H54 (cell line): Measurements from ENCODE around the gene PARVG.

Experiments
- DNase-seq: peaks from one replicate; pipeline ENCODE4 v3.0.0; 2011; ENCODE audit warnings: low spot score, mixed read lengths; ENCODE audit not compliant: insufficient read length
- FAIRE-seq: peaks from 3 replicates; lab custom pipeline; 2011; peaks lifted over from hg19 to GRCh38; lab: Jason Lieb, UNC
- POLR2A ChIP-seq: IDR thresholded peaks from 2 replicates; pipeline ENCODE4 v1.6.1; 2011; ENCODE audit warnings: low read depth, mild to moderate bottlenecking, low read length

Gene PARVG

DNA sequence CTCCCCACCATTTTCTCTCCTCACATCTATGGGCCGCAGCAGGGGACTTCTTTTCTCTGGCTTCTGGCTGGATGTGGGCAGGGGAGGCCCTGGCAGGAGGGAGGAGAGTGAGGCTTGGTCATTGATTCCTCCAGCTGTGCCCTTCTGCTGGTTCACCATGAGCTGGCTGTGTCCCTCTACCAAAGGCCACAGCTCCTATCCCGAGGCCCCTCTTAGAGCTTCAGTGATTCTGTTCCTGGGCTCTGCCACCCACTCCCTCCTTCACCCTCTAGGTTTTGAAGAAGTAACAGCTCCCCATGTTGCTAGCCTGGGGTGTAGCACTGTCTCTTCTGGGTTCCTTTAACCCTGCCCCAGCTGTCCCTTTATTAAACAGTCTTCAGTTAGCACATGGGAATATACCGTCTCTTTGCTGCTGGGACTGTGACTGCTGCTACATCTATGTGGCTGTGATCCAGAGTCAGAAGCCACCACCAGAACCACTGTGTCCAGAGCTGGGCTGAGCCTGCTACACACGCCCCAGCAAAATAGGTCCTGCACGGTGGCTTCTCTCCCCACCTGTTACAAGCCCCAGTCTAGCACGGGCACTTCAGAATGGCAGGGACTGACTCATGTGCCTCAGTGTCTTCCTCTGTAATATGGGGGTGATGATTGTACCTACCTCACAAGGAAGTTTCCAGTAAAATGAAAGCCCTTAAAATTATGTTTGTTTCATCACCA lies 578 bp upstream of the PARVG start:
- DNase-seq (no peak), FAIRE-seq (no peak)
- no peak for TF ChIP-seq POLR2A

DNA sequence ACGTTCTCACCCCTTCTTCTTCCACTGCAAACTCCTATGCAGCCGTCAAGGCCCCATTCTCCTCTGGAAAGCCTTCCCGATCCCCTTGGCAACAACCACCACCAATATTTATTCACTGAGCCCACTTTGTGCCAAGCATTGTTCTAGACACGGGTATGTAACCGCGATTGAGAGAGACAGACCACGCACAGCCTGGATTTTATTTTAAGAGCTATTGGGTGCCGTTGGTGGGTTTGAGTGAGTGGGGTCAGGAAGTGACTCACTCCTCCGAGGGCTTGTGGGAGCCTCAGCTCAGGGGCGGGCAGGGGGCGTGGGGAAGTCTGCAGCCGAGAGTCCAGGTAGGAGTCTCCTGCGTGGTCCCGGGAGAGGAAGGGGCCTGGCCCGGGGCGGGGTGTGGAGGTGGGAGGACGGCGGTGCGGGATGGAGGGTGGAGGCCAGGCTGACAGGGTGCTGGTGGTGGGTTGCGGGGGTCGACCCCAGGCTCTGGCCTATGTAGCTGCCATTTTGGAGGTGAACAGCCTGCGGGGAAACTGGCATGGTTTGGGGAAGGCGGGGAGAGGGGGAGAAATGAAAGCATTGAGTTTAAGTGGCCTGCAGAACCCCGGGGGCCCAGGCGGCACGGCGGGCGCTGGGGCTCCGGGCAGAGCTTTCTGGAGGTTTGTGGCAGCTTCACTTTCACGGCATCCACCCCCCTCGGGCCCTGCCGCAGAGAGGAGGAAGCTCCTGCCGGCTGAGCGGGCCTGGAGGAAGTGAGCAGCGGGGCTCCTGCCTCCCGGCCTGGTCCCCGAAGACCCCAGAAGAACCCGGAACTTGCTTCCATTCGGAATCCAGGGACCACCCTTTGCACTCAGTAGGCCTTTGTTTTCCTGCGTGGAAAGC lies 547 bp downstream of the PARVG start:
- TF ChIP-seq POLR2A: no peak
- no peak for FAIRE-seq
- no peak for DNase-seq

DNA sequence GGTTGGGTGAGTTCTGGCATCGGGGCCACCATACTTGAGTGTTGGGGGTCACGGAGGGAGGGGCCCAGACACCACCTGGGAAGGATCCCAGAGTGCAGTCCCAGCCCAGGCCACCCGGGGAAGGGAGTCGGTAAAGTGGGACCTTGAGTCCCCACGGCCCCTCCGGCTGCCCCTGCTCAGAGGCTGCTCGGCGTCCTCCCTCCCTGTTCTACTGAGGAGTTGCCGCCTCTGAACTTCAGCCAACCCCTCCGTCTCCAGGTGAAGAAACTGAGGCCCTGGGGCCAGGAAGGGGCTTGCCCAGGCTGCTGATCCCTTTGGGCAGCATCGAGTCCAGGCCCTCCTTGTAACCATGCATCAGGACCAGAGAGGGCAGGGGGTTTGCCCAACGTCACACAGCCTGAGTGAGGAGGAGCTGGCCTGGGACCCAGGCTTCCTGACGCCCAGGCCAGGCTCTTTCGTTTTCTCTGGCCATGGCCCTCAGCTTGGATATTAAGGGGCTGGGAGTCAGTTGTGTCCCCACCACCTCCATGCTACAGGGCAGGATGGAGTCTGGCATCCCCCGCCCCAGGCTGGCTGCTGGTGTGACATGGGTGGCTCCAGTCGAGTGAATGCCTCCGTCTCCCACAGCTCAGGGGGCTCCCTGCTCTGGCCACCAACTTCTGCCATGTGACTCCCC lies 1.3 kb downstream of the PARVG start:
- no peak for TF ChIP-seq POLR2A
- FAIRE-seq (no peak), DNase-seq (no peak)

DNA sequence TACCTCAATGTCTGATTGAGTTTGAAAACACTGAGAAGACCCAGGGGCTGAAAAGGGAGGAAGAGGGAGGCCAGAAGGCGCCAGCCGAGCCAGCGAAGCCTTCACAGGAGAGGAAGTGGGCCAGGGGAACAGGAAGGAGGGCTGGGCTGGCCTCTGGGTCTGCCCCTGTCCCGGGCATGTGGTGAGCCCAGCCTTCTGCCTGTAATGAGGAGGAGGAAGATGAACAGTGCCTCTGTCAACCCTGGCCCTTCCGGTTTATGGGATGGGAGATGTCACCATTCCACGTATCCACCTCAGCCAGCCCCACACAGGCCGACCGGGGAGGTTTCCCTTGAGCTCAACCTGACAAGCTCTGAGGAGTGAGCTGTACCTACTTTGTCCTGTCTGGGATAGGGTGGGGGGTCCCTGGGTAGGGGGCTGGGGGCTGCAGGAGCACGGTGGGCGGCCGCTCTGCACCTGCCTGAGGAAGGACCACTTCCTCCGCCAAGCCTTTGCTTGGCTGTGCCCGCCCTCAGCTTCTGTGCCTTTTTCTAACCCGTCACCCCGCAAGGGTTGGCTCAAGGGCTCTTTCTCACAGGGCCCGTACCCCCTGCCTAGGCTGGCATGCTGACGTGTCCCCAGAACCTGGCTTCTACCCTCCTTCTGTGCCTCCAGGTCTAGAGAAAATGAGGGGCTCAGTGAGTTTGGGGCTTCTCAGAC lies 2.0 kb downstream of the PARVG start:
- no peak for TF ChIP-seq POLR2A
- DNase-seq: no peak
- no peak for FAIRE-seq

DNA sequence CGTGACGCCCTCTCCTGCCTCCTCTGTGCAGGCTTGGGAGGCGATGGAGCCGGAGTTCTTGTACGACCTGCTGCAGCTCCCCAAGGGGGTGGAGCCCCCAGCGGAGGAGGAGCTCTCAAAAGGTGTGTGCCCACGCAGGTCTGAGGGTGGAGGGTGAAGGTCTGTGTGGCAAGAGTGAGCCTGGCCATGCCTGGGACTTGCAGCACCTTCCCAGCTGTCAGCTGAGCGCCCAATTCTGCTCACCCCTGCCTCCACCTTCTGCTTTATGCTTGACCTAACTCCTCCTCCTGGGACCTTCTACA lies 2.5 kb downstream of the PARVG start:
- DNase-seq: no peak
- TF ChIP-seq POLR2A: no peak
- FAIRE-seq: no peak

DNA sequence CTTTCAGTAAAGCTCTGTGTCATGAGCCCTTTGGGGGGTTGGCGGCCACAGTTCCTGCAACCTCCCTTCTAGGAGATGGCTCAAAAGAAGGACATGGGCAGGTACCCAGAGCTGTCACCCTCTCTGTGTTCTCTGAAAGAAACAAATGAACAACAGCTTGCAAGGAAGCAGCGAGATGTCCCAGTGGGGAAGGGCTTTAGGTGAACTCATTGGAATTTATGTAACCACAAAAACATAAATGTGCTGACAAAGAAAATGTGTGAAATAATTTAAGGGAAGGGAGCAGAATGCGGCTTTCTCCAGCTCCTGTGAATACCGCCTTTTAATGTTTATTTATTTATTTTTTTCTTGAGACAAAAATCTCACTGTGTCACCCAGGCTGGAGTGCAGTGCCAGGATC lies 3.3 kb downstream of the PARVG start:
- no peak for DNase-seq
- FAIRE-seq: no peak

DNA sequence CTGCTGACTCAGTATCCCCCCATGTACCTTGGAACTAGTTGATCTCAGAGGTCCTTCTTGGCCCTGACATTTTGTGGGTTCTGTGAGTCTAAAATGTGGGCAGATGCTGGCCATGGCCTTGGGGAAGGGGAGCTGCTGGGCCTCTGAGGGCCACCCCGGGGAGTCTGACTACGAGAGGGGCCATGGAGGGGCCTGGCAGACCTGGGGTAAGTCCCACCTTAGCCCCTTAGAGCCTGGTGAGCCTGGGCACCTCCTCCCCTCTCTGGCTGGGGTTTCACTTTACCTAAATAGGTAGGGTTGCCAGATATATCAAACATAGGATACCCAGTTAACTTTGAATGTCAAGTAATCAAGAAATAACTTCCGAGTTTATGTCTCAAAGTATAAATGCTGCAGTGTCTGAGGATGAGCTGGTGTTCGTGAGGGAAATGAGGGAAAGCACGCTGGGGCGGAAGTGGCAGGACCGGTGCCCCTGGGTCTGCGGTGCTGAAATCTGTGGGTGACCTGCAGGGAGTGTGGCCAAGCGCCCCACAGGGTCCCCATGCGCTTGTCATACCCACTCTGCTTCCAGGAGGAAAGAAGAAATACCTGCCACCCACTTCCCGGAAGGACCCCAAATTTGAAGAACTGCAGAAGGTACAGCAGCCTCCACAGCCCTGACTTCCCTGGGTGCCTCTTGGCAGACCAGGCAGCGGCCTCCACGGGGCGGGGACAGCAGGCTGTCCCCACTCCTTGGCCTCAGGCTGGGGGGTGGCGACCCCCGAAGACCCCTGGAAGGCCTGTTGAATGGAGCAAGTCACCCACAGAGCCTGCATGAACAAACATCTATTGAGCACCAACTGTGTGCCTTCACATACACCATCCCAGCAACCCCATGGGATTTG lies 4.8 kb downstream of the PARVG start:
- no peak for DNase-seq
- FAIRE-seq: no peak
- TF ChIP-seq POLR2A: no peak

More for the DNA sequence above, 3.3 kb downstream of the PARVG start:
- TF ChIP-seq POLR2A: no peak

DNA sequence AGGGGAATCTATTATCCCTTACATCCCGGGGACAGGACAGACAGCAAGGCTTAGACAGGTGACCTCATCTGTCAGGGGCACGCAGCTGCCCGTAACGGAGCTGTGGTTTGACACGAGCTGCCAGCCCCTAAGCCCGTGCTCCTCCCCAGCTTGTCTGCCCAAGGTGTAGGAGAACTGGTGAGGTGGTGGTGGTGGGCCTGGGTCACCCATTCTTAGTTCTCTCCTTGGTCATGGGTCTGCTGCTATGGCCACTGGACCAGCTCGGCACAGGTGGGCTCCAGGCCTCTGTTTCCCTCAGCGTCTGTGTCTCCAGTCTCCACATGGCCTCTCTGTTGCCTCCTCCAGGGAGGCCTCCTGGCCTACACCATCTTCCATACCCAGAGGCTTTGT lies 5.4 kb downstream of the PARVG start:
- TF ChIP-seq POLR2A: no peak
- FAIRE-seq: no peak
- no peak for DNase-seq

DNA sequence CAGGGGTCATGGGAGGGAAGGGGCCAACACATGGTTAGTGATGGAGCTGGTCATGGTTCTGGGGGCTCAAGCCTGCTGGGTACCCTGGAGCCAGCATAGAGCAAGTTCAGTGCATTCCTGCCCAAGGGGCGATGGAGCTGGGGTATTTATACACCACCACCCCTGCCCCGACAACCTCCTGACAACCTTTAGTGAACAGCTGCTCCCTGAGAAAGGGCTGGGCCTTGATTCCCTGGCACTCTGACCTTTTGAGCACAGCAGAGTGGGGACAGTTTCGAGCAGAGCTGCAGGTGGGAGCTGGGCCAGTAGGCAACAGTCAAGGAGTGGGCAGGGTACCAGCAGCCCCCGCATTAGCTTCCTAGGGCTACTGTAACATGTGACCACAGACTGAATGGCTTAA lies 6.0 kb downstream of the PARVG start:
- FAIRE-seq (no peak), DNase-seq (no peak)
- TF ChIP-seq POLR2A: no peak

DNA sequence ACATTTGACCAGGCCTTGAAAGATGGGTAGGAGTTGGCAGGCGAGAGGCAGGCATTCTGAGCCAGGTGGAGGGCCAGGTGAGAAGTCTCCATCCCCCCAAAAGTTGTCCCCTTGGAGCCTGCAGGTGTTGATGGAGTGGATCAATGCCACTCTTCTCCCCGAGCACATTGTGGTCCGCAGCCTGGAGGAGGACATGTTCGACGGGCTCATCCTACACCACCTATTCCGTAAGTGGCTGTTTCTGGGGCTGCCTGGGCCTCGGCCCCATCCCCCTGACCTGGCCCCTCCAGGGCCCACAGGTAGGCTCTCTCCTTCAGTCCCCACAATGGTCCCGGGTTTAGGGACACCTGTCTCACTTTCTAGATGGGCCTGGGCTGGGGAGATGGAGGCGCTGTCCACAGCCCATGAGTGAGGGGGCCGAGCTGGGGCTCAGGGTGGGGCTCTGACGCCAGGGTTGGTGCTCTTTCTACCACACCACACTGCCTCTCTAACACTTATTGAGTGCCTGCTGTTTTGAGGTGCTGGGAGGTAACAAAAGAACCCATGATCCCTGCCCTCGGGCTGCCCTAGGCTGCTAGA lies 7.0 kb downstream of the PARVG start:
- FAIRE-seq: no peak
- DNase-seq: no peak
- no peak for TF ChIP-seq POLR2A

DNA sequence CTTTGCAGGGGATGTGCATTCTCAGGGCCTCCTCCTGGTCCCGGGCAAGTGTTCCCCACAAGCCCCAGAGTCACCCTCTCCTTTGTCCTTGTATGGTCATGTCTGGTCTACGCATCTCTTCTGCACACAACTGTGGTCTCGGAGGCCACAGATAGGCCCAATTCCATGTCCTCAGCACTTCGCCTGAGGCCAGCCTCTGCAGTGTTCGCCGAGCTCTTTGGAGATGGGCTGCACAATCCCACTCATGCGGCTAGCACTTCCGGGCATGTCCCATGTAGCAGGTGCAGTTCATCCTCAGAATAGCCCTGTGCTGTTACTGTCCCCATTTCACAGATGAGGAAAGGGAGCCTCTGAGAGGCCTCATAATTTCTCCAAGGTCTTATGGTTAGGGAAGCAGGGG lies 7.6 kb downstream of the PARVG start:
- no peak for TF ChIP-seq POLR2A
- DNase-seq: no peak
- FAIRE-seq: no peak

DNA sequence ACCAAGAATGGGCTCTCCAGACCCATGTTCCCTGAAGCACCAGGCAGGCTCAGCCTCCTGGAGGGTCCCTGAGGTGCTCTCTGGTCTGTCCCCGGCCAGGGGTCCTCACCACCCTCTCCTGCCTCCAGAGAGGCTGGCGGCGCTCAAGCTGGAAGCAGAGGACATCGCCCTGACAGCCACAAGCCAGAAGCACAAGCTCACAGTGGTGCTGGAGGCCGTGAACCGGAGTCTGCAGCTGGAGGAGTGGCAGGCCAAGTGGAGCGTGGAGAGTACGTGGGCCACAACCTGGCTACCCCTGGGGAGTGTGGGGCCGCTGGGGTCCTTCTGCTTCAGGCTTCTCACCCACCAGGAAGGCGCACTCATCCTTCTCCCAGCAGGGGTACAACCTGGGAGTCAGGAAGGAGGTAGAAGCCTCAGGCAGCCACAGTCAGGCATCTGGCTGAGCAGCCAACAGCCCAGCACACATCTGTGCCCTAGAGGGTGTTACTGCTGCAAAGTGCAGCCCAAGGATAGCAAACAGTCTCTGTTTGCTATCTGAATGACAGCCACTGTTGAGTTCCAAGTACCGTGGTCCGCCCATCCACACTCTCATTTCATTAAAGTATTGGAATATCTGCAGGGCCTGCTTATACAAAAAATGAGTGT lies 8.4 kb downstream of the PARVG start:
- no peak for TF ChIP-seq POLR2A
- no peak for DNase-seq
- FAIRE-seq: no peak

DNA sequence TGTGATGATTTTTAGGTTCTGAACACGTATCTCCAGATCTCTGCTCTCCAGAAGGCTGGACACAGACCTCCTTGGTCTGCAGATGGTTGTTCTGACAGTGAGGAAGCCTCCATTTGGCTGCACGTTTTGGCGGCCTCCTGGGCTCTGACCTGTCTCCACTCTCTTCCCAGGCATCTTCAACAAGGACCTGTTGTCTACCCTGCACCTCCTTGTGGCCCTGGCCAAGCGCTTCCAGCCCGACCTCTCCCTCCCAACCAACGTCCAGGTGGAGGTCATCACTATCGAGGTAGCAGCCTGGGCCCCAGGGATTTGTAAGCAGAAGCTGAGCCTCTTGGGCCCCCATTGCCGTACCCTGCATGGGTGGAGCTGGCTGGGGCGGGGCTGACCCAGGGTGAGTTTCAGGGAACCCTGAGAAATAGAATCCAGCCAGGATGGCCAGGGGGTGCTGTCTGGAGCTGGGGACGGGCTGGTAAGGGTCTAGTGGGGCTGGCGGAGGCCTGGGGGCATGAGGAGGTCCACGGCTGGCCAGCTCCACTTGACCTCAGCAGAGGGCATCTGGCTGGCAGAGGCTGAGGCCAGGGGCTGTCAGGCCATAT lies 9.8 kb downstream of the PARVG start:
- FAIRE-seq (no peak), DNase-seq (no peak)
- TF ChIP-seq POLR2A: no peak
